ENCODE measurements around the gene OSGIN1.

The OSGIN1 gene

GRCh38 chr16:83952940-83953795, at the start of gene OSGIN1:
Gene OSGIN1 (plus strand): TSS chr16:83953240. CDS start chr16:83957672, 4,432 bp downstream.
- peak in 1 of 2 donors; percentile 32 for DNase-seq (ENCODE audit: low read depth in 2 of 2)

- DNase-seq (ENCODE audit: low read depth in 2 of 2): no peak
Observed at GRCh38 chr16:83903751-83904150, 49.3 kb upstream of the OSGIN1 start.

GRCh38 chr16:83906683-83907082, 46.4 kb upstream of the OSGIN1 start:
- no peak for DNase-seq (ENCODE audit: low read depth in 2 of 2)

- DNase-seq (ENCODE audit: low read depth in 2 of 2): no peak
Observed at GRCh38 chr16:83907111-83907510, 45.9 kb upstream of the OSGIN1 start.

- no peak for DNase-seq (ENCODE audit: low read depth in 2 of 2)
Observed at GRCh38 chr16:83907631-83908250, 45.3 kb upstream of the OSGIN1 start.

- DNase-seq (ENCODE audit: low read depth in 2 of 2): no peak
Observed at GRCh38 chr16:83908798-83909197, 44.2 kb upstream of the OSGIN1 start.

GRCh38 chr16:83911290-83911689, 41.8 kb upstream of the OSGIN1 start:
- no peak for DNase-seq (ENCODE audit: low read depth in 2 of 2)

GRCh38 chr16:83912519-83913244, 40.4 kb upstream of the OSGIN1 start:
- no peak for DNase-seq (ENCODE audit: low read depth in 2 of 2)

- DNase-seq (ENCODE audit: low read depth in 2 of 2): no peak
Observed at GRCh38 chr16:83913245-83913633, 39.8 kb upstream of the OSGIN1 start.

GRCh38 chr16:83914091-83914710, 38.8 kb upstream of the OSGIN1 start:
- no peak for DNase-seq (ENCODE audit: low read depth in 2 of 2)

- no peak for DNase-seq (ENCODE audit: low read depth in 2 of 2)
Observed at GRCh38 chr16:83915081-83915480, 38.0 kb upstream of the OSGIN1 start.

- no peak for DNase-seq (ENCODE audit: low read depth in 2 of 2)
Observed at GRCh38 chr16:83915491-83915890, 37.5 kb upstream of the OSGIN1 start.

GRCh38 chr16:83917152-83918120, 35.6 kb upstream of the OSGIN1 start:
- no peak for DNase-seq (ENCODE audit: low read depth in 2 of 2)

- DNase-seq (ENCODE audit: low read depth in 2 of 2): no peak
Observed at GRCh38 chr16:83920894-83921491, 32.0 kb upstream of the OSGIN1 start.

- DNase-seq (ENCODE audit: low read depth in 2 of 2): no peak
Observed at GRCh38 chr16:83923581-83924365, 29.3 kb upstream of the OSGIN1 start.

GRCh38 chr16:83924686-83925085, 28.4 kb upstream of the OSGIN1 start:
- no peak for DNase-seq (ENCODE audit: low read depth in 2 of 2)

GRCh38 chr16:83925095-83925905, 27.7 kb upstream of the OSGIN1 start:
- no peak for DNase-seq (ENCODE audit: low read depth in 2 of 2)

- DNase-seq (ENCODE audit: low read depth in 2 of 2): no peak
Observed at GRCh38 chr16:83925957-83926725, 26.9 kb upstream of the OSGIN1 start.

All from stimulated activated CD8-positive, alpha-beta memory T cell treated with anti-CD3 and anti-CD28 coated beads, Interleukin-7, amount 100 ng/mL, for 1 hour (primary cell).